CD14-positive monocyte (primary cell): ENCODE measurements around the gene NAP1L1. TPM values are rescaled to one million over a fixed set of nuclear protein-coding genes. Genes with fewer than 3 reads are reported as not detected.
A peak's percentile ranks its signal among the peaks of the same experiment; 100 is the strongest.

Experiments used
- DNase-seq, 3 donors: peaks; one replicate each; pipeline ENCODE4 v3.0.0-alpha.2; 2011 to 2022
- H2AFZ ChIP-seq: 2 replicates; pipeline ENCODE4 v1.6.0; 2012; ENCODE audit warnings: mild to moderate bottlenecking, low read depth, low read length, inconsistent platforms; ENCODE audit not compliant: insufficient read depth, poor library complexity, severe bottlenecking
- H3K27ac ChIP-seq, 2 donors: 1 replicate in 1 of 2; 2 replicates in 1 of 2; pipeline ENCODE4 v1.5.1; 2012 to 2013; ENCODE audit warnings: low read length in 2 of 2, control low read depth in 1 of 2, inconsistent platforms in 1 of 2, low read depth in 1 of 2, mild to moderate bottlenecking in 1 of 2
- H3K27me3 ChIP-seq, 2 donors: one replicate each; pipeline versions ENCODE4 v1.6.0 to v1.6.1; 2011 to 2013; ENCODE audit warnings: low read length in 2 of 2; ENCODE audit not compliant: control insufficient read depth in 2 of 2, insufficient read depth in 2 of 2
- H3K36me3 ChIP-seq, 2 donors: replicated peaks in 1 of 2; 1 replicate in 1 of 2; 2 replicates in 1 of 2; pipeline versions ENCODE4 v1.5.1 to v1.6.1; 2012 to 2013; ENCODE audit warnings: low read length in 2 of 2, control low read depth in 1 of 2, inconsistent platforms in 1 of 2, mild to moderate bottlenecking in 1 of 2; ENCODE audit not compliant: insufficient read depth in 2 of 2, control insufficient read depth in 1 of 2
- H3K4me1 ChIP-seq, 2 donors: 1 replicate in 1 of 2; 2 replicates in 1 of 2; pipeline versions ENCODE4 v1.5.1 to v1.6.1; 2012 to 2013; ENCODE audit warnings: low read length in 2 of 2, control low read depth in 1 of 2, inconsistent platforms in 1 of 2, mild to moderate bottlenecking in 1 of 2, moderate library complexity in 1 of 2; ENCODE audit not compliant: insufficient read depth in 2 of 2, control insufficient read depth in 1 of 2
- H3K4me2 ChIP-seq: replicated peaks from 2 replicates; pipeline ENCODE3; 2012; ENCODE audit warnings: low read length, moderate library complexity, mild to moderate bottlenecking; ENCODE audit not compliant: poor library complexity, severe bottlenecking; ENCODE audit errors: extremely low read depth
- H3K4me3 ChIP-seq, 3 experiments: fragments of 200-600 bp in 1 of 3; sonication (generic) in 1 of 3; replicated peaks in 1 of 3; 1 replicate in 2 of 3; 2 replicates in 1 of 3; pipeline ENCODE4 v1.5.1; 2011 to 2013; ENCODE audit warnings: low read length in 3 of 3, mild to moderate bottlenecking in 3 of 3, control low read depth in 2 of 3, low read depth in 2 of 3, inconsistent platforms in 1 of 3, moderate library complexity in 1 of 3
- H3K79me2 ChIP-seq: 2 replicates; pipeline ENCODE4 v1.6.0; 2012; ENCODE audit warnings: mild to moderate bottlenecking, control low read depth, inconsistent platforms, low read length, moderate library complexity; ENCODE audit not compliant: insufficient read depth
- H3K9ac ChIP-seq: 2 replicates; pipeline ENCODE4 v1.6.0; 2017; ENCODE audit warnings: low read length, mild to moderate bottlenecking; ENCODE audit not compliant: insufficient read depth, poor library complexity, severe bottlenecking
- H3K9me3 ChIP-seq, 2 donors: replicated peaks in 1 of 2; 1 replicate in 1 of 2; 2 replicates in 1 of 2; pipeline versions ENCODE4 v1.5.1 to v1.6.1; 2012 to 2013; ENCODE audit warnings: low read length in 2 of 2, control low read depth in 1 of 2; ENCODE audit not compliant: control insufficient read depth in 1 of 2, insufficient read depth in 1 of 2
- H4K20me1 ChIP-seq: 2 replicates; pipeline ENCODE4 v1.6.0; 2012; ENCODE audit warnings: mild to moderate bottlenecking, low read length, control low read depth, moderate library complexity; ENCODE audit not compliant: insufficient read depth
- H3K27ac Mint-ChIP-seq, 7 donors: one replicate each; pipeline ENCODE4 v1.8.0; 2020; ENCODE audit warnings: mild to moderate bottlenecking in 7 of 7, mixed read lengths in 7 of 7, moderate library complexity in 6 of 7, inconsistent platforms in 2 of 7
- H3K27me3 Mint-ChIP-seq, 3 donors: one replicate each; pipeline ENCODE4 v1.8.0; 2021 to 2022; ENCODE audit warnings: low read depth in 3 of 3, mild to moderate bottlenecking in 3 of 3, mixed read lengths in 3 of 3, moderate library complexity in 3 of 3, inconsistent platforms in 1 of 3
- H3K36me3 Mint-ChIP-seq, 2 donors: one replicate each; pipeline ENCODE4 v1.8.0; 2020; ENCODE audit warnings: mixed read lengths in 2 of 2, inconsistent platforms in 1 of 2, mild to moderate bottlenecking in 1 of 2
- H3K4me1 Mint-ChIP-seq: one replicate; pipeline ENCODE4 v1.8.0; 2020; ENCODE audit warnings: mild to moderate bottlenecking, mixed read lengths
- H3K4me3 Mint-ChIP-seq, 2 donors: one replicate each; pipeline ENCODE4 v1.8.0; 2020; ENCODE audit warnings: mild to moderate bottlenecking in 2 of 2, mixed read lengths in 2 of 2, moderate library complexity in 1 of 2
- H3K9me3 Mint-ChIP-seq, 7 donors: one replicate each; pipeline ENCODE4 v1.8.0; 2020 to 2022; ENCODE audit warnings: mixed read lengths in 7 of 7, mild to moderate bottlenecking in 6 of 7, moderate library complexity in 6 of 7, inconsistent platforms in 2 of 7
- CTCF ChIP-seq: fragments of 200-600 bp; IDR thresholded peaks from one replicate; pipeline ENCODE4 v1.8.0; 2022; ENCODE audit warnings: antibody characterized with exemption, mild to moderate bottlenecking
- WGBS: methylation state at CpG from one replicate; pipeline ENCODE4 v1.1.5; 2013; ENCODE audit warnings: missing lambda C conversion rate; ENCODE audit not compliant: insufficient coverage; 5-methylcytosine and 5-hydroxymethylcytosine counted together
- intact Hi-C, 2 donors: fragments of 100-400 bp; cut with micrococcal nuclease; formaldehyde crosslinking; loops; one replicate each; pipeline versions ENCODE4 v1.15.0 to v1.15.1; 2023
- polyA plus RNA-seq, 3 donors: library from polyadenylated mRNA; depleted of rRNA in 1 of 3; unstranded in 2 of 3; stranded (reverse) in 1 of 3; fragments of 300-500 nt in 2 of 3; fragments of >200 nt in 1 of 3; fragmentation: Illumina TruSeq in 2 of 3; gene quantifications; 1 replicate in 2 of 3; 2 replicates in 1 of 3; pipeline ENCODE4 v1.2.3, GENCODE V29; 2012 to 2021

Gene NAP1L1
- polyA plus RNA-seq, 3 donors = 98.3 to 164 (median 111) TPM

DNA sequence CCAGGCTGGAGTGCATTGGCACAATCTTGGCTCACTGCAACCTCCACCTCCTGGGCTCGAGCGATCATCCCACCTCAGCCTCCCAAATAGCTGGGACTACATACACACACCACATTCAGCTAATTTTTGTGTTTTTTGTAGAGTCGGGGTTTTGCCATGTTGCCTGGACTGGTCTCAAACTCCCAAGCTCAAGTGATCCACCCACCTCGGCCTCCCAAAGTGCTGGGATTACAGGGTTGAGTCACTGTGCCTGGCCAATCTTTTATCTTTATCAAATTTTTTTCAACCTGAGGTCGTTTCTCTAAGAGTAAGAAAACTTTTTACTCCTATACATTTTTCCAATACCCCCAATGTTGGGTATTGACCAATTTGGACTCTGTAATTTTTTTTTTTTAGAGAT is 40.0 kb upstream of the NAP1L1 start:
- Histone ChIP-seq H3K4me3 (no peak overlapping the region), H3K27ac (no peak overlapping the region), H3K36me3 (no peaks in the 10 kb centered on the region), H3K4me1 (no peaks in the 10 kb centered on the region), H2AFZ (no peak overlapping the region), H3K4me2 (no peak overlapping the region), H3K27me3 (no peaks in the 10 kb centered on the region), H4K20me1 (no peaks in the 10 kb centered on the region), H3K9ac (no peak overlapping the region), H3K79me2 (no peaks in the 10 kb centered on the region), H3K9me3 (no peaks in the 10 kb centered on the region)
- Mint-ChIP-seq H3K27me3 (peaks cover 0 to 5% (median 2%) of the 10 kb centered on the region in 3 donors), H3K9me3 (peaks cover 0 to 8% (median 0%) of the 10 kb centered on the region in 7 donors), H3K4me3 (no peak overlapping the region), H3K36me3 (no peaks in the 10 kb centered on the region), H3K27ac (no peak overlapping the region), H3K4me1 (no peaks in the 10 kb centered on the region)
- no peak for DNase-seq
- no peak for TF ChIP-seq CTCF
- intact Hi-C loops = no loop called here
- WGBS = 100% methylated on average over 1 of the region's 5 CpGs

DNA sequence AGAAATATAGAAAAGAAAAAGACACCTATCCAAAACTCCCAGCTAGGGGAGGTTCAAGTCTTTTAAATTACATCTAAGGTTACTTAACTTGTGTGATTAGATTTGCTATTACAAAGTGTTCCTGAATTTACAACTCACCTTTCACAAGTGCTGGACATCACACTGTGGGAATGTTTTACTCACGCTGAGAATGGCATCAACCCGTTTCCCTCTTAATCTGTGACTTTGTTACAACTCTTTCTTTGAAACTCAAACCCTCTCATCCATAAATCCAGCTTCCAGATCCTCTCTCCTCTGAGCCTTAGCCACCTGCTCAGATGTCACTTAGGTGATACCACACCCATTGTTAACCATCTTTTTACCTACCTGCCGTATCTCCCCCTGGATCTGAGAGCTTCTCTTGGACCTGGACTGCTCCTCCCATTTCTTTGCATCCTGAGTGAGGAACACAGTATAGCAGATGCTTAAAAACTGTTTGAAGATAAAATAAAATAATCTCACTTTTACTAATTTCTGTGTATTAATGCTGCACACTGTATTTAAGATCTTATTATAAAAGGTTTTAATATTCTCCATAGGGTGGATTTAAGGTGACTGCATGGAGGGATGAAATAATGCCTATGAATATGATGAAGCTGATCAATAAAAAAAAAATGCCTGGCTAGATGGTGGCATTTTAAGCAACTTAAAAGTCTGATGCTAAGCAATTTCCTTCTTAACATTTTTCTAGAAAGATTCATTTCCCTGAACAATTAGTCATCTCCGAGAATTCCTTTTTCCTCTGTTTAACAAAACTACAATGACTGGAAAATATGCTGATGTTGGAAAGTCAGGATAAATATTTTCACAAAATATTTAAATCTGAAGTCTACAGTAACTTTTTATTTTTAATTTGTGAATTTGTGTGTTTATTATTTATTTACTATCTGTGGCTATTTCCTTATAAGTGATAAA is 39.1 kb upstream of the NAP1L1 start:
- H3K4me1 ChIP-seq = no peaks in the 10 kb centered on the region
- no peaks in the 10 kb centered on the region for H3K27me3 ChIP-seq
- no peak overlapping the region for H3K9ac ChIP-seq
- no peaks in the 10 kb centered on the region for H3K36me3 ChIP-seq
- H3K4me3 ChIP-seq = no peak overlapping the region
- Mint-ChIP-seq H3K9me3 (peaks cover 0 to 9% (median 0%) of the 10 kb centered on the region in 7 donors), H3K4me1 (no peaks in the 10 kb centered on the region), H3K4me3 (peak overlapping the region in 1 of 2 donors; percentile 4), H3K27ac (no peak overlapping the region), H3K36me3 (no peaks in the 10 kb centered on the region), H3K27me3 (peaks cover 0 to 5% (median 2%) of the 10 kb centered on the region in 3 donors)
- intact Hi-C loops = no loop called here
- H3K9me3 ChIP-seq = no peaks in the 10 kb centered on the region
- no peak overlapping the region for H3K27ac ChIP-seq
- no peak for TF ChIP-seq CTCF
- no peaks in the 10 kb centered on the region for H3K79me2 ChIP-seq
- no peak for DNase-seq
- H4K20me1 ChIP-seq = no peaks in the 10 kb centered on the region
- no peak overlapping the region for H3K4me2 ChIP-seq
- H2AFZ ChIP-seq = no peak overlapping the region
- WGBS = 86% methylated on average over 1 of the region's 4 CpGs
